Stomach (tissue), 4 donors: ENCODE measurements around the gene UBXN11.

Source experiments
- POLR2A ChIP-seq, 4 donors: fragments of 450-650 bp; IDR thresholded peaks; one replicate each; pipeline ENCODE4 v1.6.1; 2016; ENCODE audit warnings: antibody characterized with exemption in 4 of 4, control low read depth in 2 of 4, mild to moderate bottlenecking in 1 of 4, moderate library complexity in 1 of 4
- POLR2AphosphoS5 ChIP-seq, 3 donors: sonication (generic); formaldehyde crosslinking; IDR thresholded peaks; one replicate each; pipeline ENCODE4 v1.6.1; 2016; ENCODE audit warnings: antibody characterized with exemption in 3 of 3
- TF ChIP-seq, protein P1 (sequence below), 7 experiments: fragments of 450-650 bp in 4 of 7; fragments of 200-600 bp in 3 of 7; sonication (generic) in 3 of 7; IDR thresholded peaks; one replicate each; pipeline ENCODE4 v1.5.1; 2016 to 2019; ENCODE audit warnings: antibody characterized with exemption in 7 of 7, control low read depth in 2 of 7, mild to moderate bottlenecking in 1 of 7

DNA sequence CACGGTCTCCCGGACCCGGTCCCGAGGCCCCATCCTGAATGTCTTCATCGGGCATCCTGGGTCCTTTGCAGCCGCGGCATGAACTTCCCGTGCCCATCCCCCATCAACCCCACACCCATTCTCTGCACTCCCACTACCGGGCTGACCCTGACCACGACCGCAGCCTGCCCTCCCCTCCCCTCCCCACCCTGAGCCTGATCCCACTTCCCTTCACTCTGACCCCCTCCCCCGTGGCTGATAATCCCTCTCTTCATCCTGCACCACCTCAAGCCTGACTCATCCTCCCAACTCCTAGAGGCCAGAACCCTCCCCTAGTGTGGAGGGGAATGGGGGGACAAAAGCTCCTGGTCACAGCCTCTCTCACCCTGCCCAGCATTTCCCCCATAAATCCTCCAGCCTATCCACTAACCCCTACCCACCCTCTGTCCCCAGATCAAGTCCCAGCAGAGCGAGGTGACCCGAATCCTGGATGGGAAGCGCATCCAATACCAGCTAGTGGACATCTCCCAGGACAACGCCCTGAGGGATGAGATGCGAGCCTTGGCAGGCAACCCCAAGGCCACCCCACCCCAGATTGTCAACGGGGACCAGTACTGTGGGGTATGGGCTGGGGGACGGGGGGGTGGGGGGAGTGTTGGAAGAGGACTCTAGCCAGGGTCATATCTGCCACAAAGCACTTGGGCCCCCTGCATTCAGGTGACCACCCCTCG, 25.9 kb downstream of the UBXN11 start:
- TF ChIP-seq, protein P1, sequence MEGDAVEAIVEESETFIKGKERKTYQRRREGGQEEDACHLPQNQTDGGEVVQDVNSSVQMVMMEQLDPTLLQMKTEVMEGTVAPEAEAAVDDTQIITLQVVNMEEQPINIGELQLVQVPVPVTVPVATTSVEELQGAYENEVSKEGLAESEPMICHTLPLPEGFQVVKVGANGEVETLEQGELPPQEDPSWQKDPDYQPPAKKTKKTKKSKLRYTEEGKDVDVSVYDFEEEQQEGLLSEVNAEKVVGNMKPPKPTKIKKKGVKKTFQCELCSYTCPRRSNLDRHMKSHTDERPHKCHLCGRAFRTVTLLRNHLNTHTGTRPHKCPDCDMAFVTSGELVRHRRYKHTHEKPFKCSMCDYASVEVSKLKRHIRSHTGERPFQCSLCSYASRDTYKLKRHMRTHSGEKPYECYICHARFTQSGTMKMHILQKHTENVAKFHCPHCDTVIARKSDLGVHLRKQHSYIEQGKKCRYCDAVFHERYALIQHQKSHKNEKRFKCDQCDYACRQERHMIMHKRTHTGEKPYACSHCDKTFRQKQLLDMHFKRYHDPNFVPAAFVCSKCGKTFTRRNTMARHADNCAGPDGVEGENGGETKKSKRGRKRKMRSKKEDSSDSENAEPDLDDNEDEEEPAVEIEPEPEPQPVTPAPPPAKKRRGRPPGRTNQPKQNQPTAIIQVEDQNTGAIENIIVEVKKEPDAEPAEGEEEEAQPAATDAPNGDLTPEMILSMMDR (IDR thresholded peaks at IDR 0.05), result no peak
- no peak for TF ChIP-seq POLR2A (IDR thresholded peaks at IDR 0.05)
- TF ChIP-seq POLR2AphosphoS5 (IDR thresholded peaks at IDR 0.05), result no peak
